ENCODE data around the gene SRP54. TPM values are rescaled to one million over a fixed set of nuclear protein-coding genes. Genes with fewer than 3 reads are reported as not detected.
"Not testable (repeated sequence)": the region's sequence is repeated elsewhere in the genome, so short reads cannot be mapped to it uniquely, and the experiment has no call there.

Gene SRP54
- total RNA-seq, 1 donor from 2014 or later, result 82.4 TPM

- intact Hi-C loops (cut with micrococcal nuclease), result no loop called here
- DNase-seq (ENCODE audit: low spot score), result no peak
- Mint-ChIP-seq H3K27me3 (ENCODE audit: low read depth) (no peaks in the 10 kb centered on the region), H3K9me3 (no peaks in the 10 kb centered on the region), H3K4me1 (ENCODE audit: low read depth) (peaks cover 16% of the 10 kb centered on the region), H3K4me3 (ENCODE audit: low read depth) (no peak overlapping the region), H3K36me3 (ENCODE audit: low read depth) (peaks cover 5% of the 10 kb centered on the region), H3K27ac (no peak overlapping the region)
Measured at GRCh38 chr14:35043046-35043445, 60.3 kb downstream of the SRP54 start.

DNA sequence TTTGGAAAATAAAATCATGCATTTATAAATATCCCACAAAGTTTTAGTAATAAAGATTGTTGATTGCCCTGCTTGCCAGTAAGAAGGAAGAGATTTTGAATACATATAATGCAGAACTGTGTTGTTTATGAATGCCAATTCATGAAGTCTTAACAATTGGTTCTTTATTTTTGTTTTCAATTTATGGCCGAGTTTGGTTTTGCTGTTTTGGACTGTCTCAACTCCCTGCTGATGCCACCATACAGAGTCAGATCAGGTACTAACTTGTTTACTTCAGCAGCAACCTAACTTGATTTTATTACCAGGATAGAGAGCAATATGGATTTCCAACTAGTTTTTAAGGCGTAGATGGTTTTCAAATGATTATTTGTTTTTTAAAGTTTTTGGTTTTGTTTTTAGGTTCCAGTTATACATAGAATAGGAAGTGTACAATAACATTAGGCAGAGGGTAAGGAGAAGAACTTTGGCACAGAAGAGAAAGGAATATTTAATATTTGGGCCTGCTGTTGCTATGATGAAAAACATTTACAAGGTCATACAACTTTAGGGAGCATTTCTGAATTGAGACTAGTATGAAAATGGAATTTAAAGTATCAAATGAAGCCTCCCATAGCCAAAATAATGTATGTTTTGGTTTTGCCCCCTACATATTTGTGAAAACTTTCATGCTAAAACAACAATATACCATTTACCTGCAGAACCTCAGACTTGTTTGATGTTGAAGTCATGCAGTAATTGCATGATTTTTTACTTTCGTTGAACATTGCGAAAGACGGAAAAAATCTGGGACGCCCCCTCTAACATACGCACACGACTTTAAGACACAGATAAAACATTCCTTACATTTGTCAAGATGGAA is 62.4 kb downstream of the SRP54 start:
- peaks cover 11% of the 10 kb centered on the region for H3K36me3 Mint-ChIP-seq (ENCODE audit: low read depth)
- no peak for DNase-seq (ENCODE audit: low spot score)
- no peaks in the 10 kb centered on the region for H3K27me3 Mint-ChIP-seq (ENCODE audit: low read depth)
- intact Hi-C loops (cut with micrococcal nuclease), result loop anchor here (5.0 kb wide), 2 partner anchors 357 to 782 kb away; partner anchors contain the start of genes BRMS1L and NFKBIA
- peak overlapping the region; percentile 98 for H3K27ac Mint-ChIP-seq
- H3K9me3 Mint-ChIP-seq, result no peaks in the 10 kb centered on the region
- peaks cover 21% of the 10 kb centered on the region for H3K4me1 Mint-ChIP-seq (ENCODE audit: low read depth)
- peak overlapping the region; percentile 98 for H3K4me3 Mint-ChIP-seq (ENCODE audit: low read depth)

- Mint-ChIP-seq H3K4me1 (ENCODE audit: low read depth) (peaks cover 21% of the 10 kb centered on the region), H3K36me3 (ENCODE audit: low read depth) (peaks cover 15% of the 10 kb centered on the region), H3K27ac (peak overlapping the region; percentile 98), H3K9me3 (no peaks in the 10 kb centered on the region), H3K4me3 (ENCODE audit: low read depth) (peak overlapping the region; percentile 98), H3K27me3 (ENCODE audit: low read depth) (no peaks in the 10 kb centered on the region)
- no peak for DNase-seq (ENCODE audit: low spot score)
- intact Hi-C loops (cut with micrococcal nuclease), result loop anchor here (1.0 to 5.0 kb wide), 6 partner anchors 63 to 782 kb away; partner anchors contain the start of genes BRMS1L, NFKBIA, PRORP and SRP54
Measured at GRCh38 chr14:35045798-35046047, 62.9 kb downstream of the SRP54 start.

DNA sequence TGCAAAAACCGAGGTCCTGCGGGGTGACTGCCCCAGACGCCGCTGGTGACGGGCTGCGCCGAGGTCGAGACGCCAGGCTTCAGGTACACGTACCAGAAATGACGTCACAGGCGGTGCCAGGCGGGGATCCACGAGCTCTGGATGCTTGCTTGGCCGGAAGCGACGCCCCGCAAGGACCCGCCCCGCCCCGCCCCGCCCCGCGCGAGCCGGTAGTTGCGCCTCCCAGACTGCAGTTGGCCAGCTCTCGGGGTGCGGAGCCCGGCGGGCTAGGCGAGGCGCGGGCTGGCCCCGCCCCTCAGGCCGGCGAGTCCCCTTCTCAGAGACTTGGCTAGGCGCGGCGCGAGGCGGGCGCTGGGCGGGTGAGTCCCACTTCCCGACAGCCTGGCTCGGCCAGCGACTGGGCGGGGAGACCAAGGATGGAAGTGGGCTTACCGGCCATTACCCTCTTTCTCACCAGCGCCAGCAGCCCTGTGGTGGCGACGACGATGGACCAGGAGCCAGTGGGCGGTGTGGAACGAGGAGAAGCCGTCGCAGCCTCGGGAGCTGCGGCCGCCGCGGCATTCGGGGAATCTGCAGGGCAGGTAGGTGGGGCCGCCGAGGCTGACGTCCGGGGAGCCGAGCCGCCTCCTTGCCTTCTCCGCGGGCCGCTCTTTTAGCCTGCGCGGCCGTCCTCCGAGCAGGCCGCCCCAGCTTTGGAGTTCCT is 63.4 kb downstream of the SRP54 start, which contains the start of gene FAM177A1:
Gene FAM177A1, plus strand, starts transcription at position 225 of the 703 bp plus-strand sequence. Its CDS starts 192 bp downstream, at position 417.
- H3K36me3 Mint-ChIP-seq (ENCODE audit: low read depth), result peaks cover 17% of the 10 kb centered on the region
- peak; percentile 97 for DNase-seq (ENCODE audit: low spot score)
- no peaks in the 10 kb centered on the region for H3K27me3 Mint-ChIP-seq (ENCODE audit: low read depth)
- peak within 1 kb of the TSS; percentile 98 for H3K27ac Mint-ChIP-seq
- no peaks in the 10 kb centered on the region for H3K9me3 Mint-ChIP-seq
- H3K4me3 Mint-ChIP-seq (ENCODE audit: low read depth), result peak within 1 kb of the TSS; percentile 98
- H3K4me1 Mint-ChIP-seq (ENCODE audit: low read depth), result peaks cover 21% of the 10 kb centered on the region
- intact Hi-C loops (cut with micrococcal nuclease), result loop anchor here (1.0 to 5.0 kb wide), 6 partner anchors 64 to 781 kb away; partner anchors contain the start of genes BRMS1L, NFKBIA, PRORP and SRP54

GRCh38 chr14:35046751-35047536 is 64.2 kb downstream of the SRP54 start:
- H3K4me3 Mint-ChIP-seq (ENCODE audit: low read depth), result peak overlapping the region; percentile 98
- intact Hi-C loops (cut with micrococcal nuclease), result loop anchor here (1.0 to 5.0 kb wide), 6 partner anchors 65 to 780 kb away; partner anchors contain the start of genes BRMS1L, NFKBIA, PRORP and SRP54
- peak overlapping the region; percentile 98 for H3K27ac Mint-ChIP-seq
- H3K4me1 Mint-ChIP-seq (ENCODE audit: low read depth), result peaks cover 21% of the 10 kb centered on the region
- no peaks in the 10 kb centered on the region for H3K9me3 Mint-ChIP-seq
- peaks cover 20% of the 10 kb centered on the region for H3K36me3 Mint-ChIP-seq (ENCODE audit: low read depth)
- H3K27me3 Mint-ChIP-seq (ENCODE audit: low read depth), result no peaks in the 10 kb centered on the region
- DNase-seq (ENCODE audit: low spot score), result no peak

DNA sequence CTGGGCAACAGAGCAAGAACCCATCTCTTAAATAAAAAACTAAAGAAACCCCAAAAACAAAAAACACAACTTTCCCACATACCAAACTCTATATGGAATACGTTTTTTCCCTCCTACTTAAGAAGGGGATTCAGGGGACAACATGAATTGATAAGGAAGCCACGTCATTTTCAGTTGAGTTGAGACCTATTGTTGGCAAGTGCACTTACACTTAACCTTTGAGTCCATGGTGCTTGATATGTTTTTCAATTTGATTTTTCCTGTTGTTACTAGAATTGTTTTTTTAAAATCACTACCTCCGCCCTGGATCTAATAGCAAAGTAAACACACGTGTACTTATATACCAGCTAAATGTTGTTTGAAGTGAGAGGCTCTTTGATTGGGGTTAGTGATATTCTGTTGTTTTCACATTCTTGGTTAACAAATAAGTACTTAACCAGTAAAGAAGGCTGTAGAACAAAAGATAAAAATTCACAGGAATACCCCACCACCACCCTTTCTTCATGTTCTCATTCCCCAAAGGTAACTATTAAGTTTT is 65.3 kb downstream of the SRP54 start:
- peaks cover 21% of the 10 kb centered on the region for H3K4me1 Mint-ChIP-seq (ENCODE audit: low read depth)
- peaks cover 22% of the 10 kb centered on the region for H3K36me3 Mint-ChIP-seq (ENCODE audit: low read depth)
- no peaks in the 10 kb centered on the region for H3K27me3 Mint-ChIP-seq (ENCODE audit: low read depth)
- H3K9me3 Mint-ChIP-seq, result no peaks in the 10 kb centered on the region
- H3K4me3 Mint-ChIP-seq (ENCODE audit: low read depth), result peak overlapping the region; percentile 98
- no peak for DNase-seq (ENCODE audit: low spot score)
- H3K27ac Mint-ChIP-seq, result peak overlapping the region; percentile 33
- intact Hi-C loops (cut with micrococcal nuclease), result loop anchor here (5.0 kb wide), 2 partner anchors 354 to 779 kb away; partner anchors contain the start of genes BRMS1L and NFKBIA

DNA sequence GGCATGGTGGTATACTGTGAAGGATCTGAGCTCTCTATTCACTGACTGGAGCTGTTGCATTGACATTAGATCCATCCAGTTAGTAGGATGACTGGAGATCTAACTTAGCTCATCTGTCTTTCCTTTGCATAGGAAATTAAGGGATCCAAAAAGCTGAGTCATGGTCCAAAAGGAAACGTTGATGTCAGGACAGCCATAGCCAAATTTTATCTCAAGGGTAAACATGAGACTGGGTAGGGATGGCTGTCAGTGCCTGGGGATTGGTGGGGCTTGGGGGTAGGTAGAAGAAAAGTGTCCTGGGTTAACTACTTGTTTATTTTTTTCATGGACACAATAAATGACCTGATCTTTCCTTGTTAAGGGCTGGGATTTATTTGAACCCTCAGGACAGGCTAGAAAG is 67.9 kb downstream of the SRP54 start:
- H3K9me3 Mint-ChIP-seq, result no peaks in the 10 kb centered on the region
- peaks cover 12% of the 10 kb centered on the region for H3K4me1 Mint-ChIP-seq (ENCODE audit: low read depth)
- H3K27ac Mint-ChIP-seq, result no peak overlapping the region
- intact Hi-C loops (cut with micrococcal nuclease), result no loop called here
- H3K27me3 Mint-ChIP-seq (ENCODE audit: low read depth), result no peaks in the 10 kb centered on the region
- no peak overlapping the region for H3K4me3 Mint-ChIP-seq (ENCODE audit: low read depth)
- DNase-seq (ENCODE audit: low spot score), result no peak
- peaks cover 24% of the 10 kb centered on the region for H3K36me3 Mint-ChIP-seq (ENCODE audit: low read depth)

DNA sequence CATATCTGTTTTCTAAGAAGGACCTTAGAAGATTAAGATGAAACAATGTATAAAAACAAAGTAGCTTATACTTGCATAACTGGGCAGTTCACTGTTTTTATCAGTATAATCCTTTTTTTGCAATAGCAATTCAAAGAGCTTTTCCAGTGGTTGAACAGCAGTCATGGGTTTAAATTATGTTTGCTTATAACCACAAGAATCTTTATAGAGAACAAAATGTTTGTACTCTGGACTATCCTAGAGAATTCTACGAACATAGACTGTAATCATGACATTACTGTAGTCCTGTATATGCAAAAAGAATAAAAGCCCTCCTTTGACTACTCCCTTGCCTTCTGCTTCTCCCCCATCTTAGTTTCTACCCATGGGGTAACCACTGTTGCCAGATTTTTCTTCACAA is 69.0 kb downstream of the SRP54 start:
- Mint-ChIP-seq H3K27ac (no peak overlapping the region), H3K27me3 (ENCODE audit: low read depth) (no peaks in the 10 kb centered on the region), H3K4me1 (ENCODE audit: low read depth) (peaks cover 12% of the 10 kb centered on the region), H3K36me3 (ENCODE audit: low read depth) (peaks cover 28% of the 10 kb centered on the region), H3K9me3 (no peaks in the 10 kb centered on the region), H3K4me3 (ENCODE audit: low read depth) (no peak overlapping the region)
- no peak for DNase-seq (ENCODE audit: low spot score)
- intact Hi-C loops (cut with micrococcal nuclease), result no loop called here

DNA sequence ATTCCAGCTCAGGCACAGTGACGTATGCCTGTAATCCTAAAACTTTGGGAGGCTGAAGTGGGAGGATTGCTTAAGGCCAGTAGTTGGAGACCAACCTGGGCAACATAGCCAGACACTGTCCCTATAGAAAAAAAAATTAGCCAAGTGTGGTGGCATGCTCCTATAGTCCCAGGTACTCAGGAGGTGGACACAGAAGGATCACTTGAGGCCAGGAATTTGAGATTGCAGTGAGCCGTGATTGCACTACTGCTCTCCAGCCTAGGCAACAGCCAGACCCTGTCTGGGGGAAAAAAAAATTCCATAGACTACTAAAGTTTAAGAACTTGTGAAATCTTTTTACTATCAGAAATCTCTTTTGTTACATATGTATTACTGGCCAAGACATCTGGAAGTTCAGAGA is 69.8 kb downstream of the SRP54 start:
- no peak overlapping the region for H3K4me3 Mint-ChIP-seq (ENCODE audit: low read depth)

GRCh38 chr14:35061113-35061791 is 78.5 kb downstream of the SRP54 start:
- H3K27ac Mint-ChIP-seq; H3K27me3 Mint-ChIP-seq (ENCODE audit: low read depth); H3K4me3 Mint-ChIP-seq (ENCODE audit: low read depth); H3K9me3 Mint-ChIP-seq; intact Hi-C loops (cut with micrococcal nuclease); DNase-seq (ENCODE audit: low spot score): not testable (repeated sequence)
- Mint-ChIP-seq H3K4me1 (ENCODE audit: low read depth) (peaks cover 14% of the 10 kb centered on the region), H3K36me3 (ENCODE audit: low read depth) (peaks cover 37% of the 10 kb centered on the region)

More for the DNA sequence above, 69.8 kb downstream of the SRP54 start:
- H3K27me3 Mint-ChIP-seq (ENCODE audit: low read depth), result no peaks in the 10 kb centered on the region
- intact Hi-C loops (cut with micrococcal nuclease), result no loop called here
- H3K9me3 Mint-ChIP-seq, result no peaks in the 10 kb centered on the region
- DNase-seq (ENCODE audit: low spot score), result no peak
- H3K4me1 Mint-ChIP-seq (ENCODE audit: low read depth), result peaks cover 15% of the 10 kb centered on the region
- no peak overlapping the region for H3K27ac Mint-ChIP-seq
- peaks cover 32% of the 10 kb centered on the region for H3K36me3 Mint-ChIP-seq (ENCODE audit: low read depth)

- H3K27me3 Mint-ChIP-seq (ENCODE audit: low read depth); DNase-seq (ENCODE audit: low spot score); H3K27ac Mint-ChIP-seq; intact Hi-C loops (cut with micrococcal nuclease); H3K9me3 Mint-ChIP-seq; H3K4me3 Mint-ChIP-seq (ENCODE audit: low read depth); H3K4me1 Mint-ChIP-seq (ENCODE audit: low read depth): not testable (repeated sequence)
- peaks cover 34% of the 10 kb centered on the region for H3K36me3 Mint-ChIP-seq (ENCODE audit: low read depth)
Measured at GRCh38 chr14:35065731-35066130, 82.9 kb downstream of the SRP54 start.

Data from activated T-helper 2 cell treated with anti-CD3 and anti-CD28 coated beads, Interferon-gamma antibody, Interleukin-2, Interleukin-4, amounts not matched to agents 10 μg/mL and 5 μg/mL and 100 μg/mL, durations not matched to agents 14 hours and 24 hours and 36 hours (primary cell).